HAP-1 (cell line): ENCODE measurements around the gene FOXC2.

Experiments used
- DNase-seq, 2 experiments: peaks; one replicate each; pipeline ENCODE4 v3.0.0-alpha.2; 2016 to 2020; ENCODE audit warnings: low spot score in 2 of 2
- H3K27me3 ChIP-seq: fragments of 250-450 bp; sonication (Bioruptor Pico); 2 replicates; pipeline ENCODE4 v1.5.1; 2020; ENCODE audit warnings: low read depth, mild to moderate bottlenecking, moderate library complexity
- H3K36me3 ChIP-seq: fragments of 250-450 bp; sonication (Bioruptor Pico); replicated peaks from 2 replicates; pipeline ENCODE4 v1.5.1; 2020; ENCODE audit warnings: mild to moderate bottlenecking
- H3K4me1 ChIP-seq: fragments of 250-450 bp; sonication (Bioruptor Pico); 2 replicates; pipeline ENCODE4 v1.5.1; 2020; ENCODE audit warnings: mild to moderate bottlenecking
- H3K4me3 ChIP-seq: fragments of 250-450 bp; sonication (Bioruptor Pico); 2 replicates; pipeline ENCODE4 v1.5.1; 2020; ENCODE audit warnings: mild to moderate bottlenecking, moderate library complexity
- H3K9me3 ChIP-seq: fragments of 250-450 bp; sonication (Bioruptor Pico); 2 replicates; pipeline ENCODE4 v1.5.1; 2020; ENCODE audit warnings: mild to moderate bottlenecking, moderate library complexity
- in situ Hi-C: fragments of 300-500 bp; cut with MboI; formaldehyde crosslinking; loops from 3 replicates; pipeline ENCODE4 v1.14.3; 2020; ENCODE audit warnings: low sequenced_read_pairs, inconsistent platforms, mixed read lengths

Gene FOXC2

GRCh38 chr16:86528061-86528929, 38.3 kb upstream of the FOXC2 start:
- DNase-seq = no peak
- peaks cover 4% of the 10 kb centered on the region for H3K27me3 ChIP-seq
- H3K4me1 ChIP-seq = no peaks in the 10 kb centered on the region
- H3K9me3 ChIP-seq = no peaks in the 10 kb centered on the region
- H3K4me3 ChIP-seq = no peak overlapping the region
- H3K36me3 ChIP-seq = no peaks in the 10 kb centered on the region; the same call in 1 of the 2 replicates
- in situ Hi-C loops = no loop called here

GRCh38 chr16:86529160-86529559, 37.5 kb upstream of the FOXC2 start:
- no peaks in the 10 kb centered on the region for H3K4me1 ChIP-seq
- H3K9me3 ChIP-seq = no peaks in the 10 kb centered on the region
- no peak overlapping the region for H3K4me3 ChIP-seq
- in situ Hi-C loops = no loop called here
- H3K27me3 ChIP-seq = peaks cover under 1% of the 10 kb centered on the region; the same call in 1 of the 2 replicates
- DNase-seq = no peak
- no peaks in the 10 kb centered on the region; the same call in 1 of the 2 replicates for H3K36me3 ChIP-seq

GRCh38 chr16:86530251-86531190, 36.1 kb upstream of the FOXC2 start:
- no peak for DNase-seq
- in situ Hi-C loops = no loop called here
- no peaks in the 10 kb centered on the region for H3K27me3 ChIP-seq
- no peaks in the 10 kb centered on the region for H3K9me3 ChIP-seq
- H3K4me1 ChIP-seq = no peaks in the 10 kb centered on the region
- H3K36me3 ChIP-seq = no peaks in the 10 kb centered on the region; the same call in 1 of the 2 replicates
- no peak overlapping the region for H3K4me3 ChIP-seq

GRCh38 chr16:86531191-86531545, 35.5 kb upstream of the FOXC2 start:
- H3K36me3 ChIP-seq = no peaks in the 10 kb centered on the region; the same call in 1 of the 2 replicates
- no peak for DNase-seq
- no peaks in the 10 kb centered on the region for H3K27me3 ChIP-seq
- no peak overlapping the region for H3K4me3 ChIP-seq
- no peaks in the 10 kb centered on the region for H3K4me1 ChIP-seq
- in situ Hi-C loops = no loop called here
- no peaks in the 10 kb centered on the region for H3K9me3 ChIP-seq

DNA sequence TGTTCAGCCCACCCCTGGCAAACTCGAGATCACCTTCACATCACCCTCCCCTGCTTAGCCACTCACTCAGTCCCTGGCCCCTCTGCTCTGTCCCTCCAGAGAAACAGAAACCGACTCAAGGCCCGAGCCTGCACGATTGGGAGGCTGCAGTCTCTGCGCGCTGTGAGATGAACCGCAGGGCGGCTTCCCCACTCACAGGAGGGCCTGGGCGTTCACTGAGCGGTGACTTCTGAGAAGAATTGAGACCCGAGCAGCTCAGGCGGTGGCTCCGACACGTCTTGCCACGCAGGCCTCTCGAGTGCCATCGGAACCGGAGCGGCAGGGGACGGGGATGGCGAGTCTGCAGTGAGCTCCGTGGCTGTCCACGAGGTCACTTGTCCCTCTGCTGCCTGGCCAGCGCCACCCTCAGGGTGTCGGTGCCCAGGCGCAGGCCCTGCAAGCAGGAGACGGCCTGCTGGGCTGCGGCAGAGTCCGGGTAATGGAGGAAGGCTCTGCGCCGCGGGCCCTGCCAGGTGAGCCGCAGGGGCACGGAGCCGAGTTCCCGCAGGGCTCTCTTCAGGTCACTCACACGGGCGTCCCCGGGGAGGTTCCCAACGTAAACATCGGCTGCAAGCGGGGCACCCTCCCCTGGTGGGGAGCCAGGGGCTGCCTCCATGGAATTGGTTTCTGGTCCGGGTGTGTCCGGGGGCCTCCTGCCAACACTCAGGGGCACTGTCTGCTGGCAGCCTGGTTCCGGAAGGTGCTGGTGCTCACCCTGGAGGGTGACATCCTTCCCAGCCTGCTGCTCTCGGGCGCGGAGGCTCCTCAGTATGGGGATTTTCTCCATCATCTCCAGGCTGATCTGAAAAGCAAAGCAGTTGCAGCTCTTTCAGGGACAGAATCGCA, 34.7 kb upstream of the FOXC2 start:
- no peak for DNase-seq
- in situ Hi-C loops = no loop called here
- H3K36me3 ChIP-seq = no peaks in the 10 kb centered on the region; the same call in 1 of the 2 replicates
- no peaks in the 10 kb centered on the region for H3K27me3 ChIP-seq
- no peaks in the 10 kb centered on the region for H3K4me1 ChIP-seq
- H3K4me3 ChIP-seq = no peak overlapping the region
- H3K9me3 ChIP-seq = no peaks in the 10 kb centered on the region

GRCh38 chr16:86532526-86532815, 34.2 kb upstream of the FOXC2 start:
- Histone ChIP-seq H3K9me3 (no peaks in the 10 kb centered on the region), H3K4me1 (no peaks in the 10 kb centered on the region), H3K36me3 (no peaks in the 10 kb centered on the region; the same call in 1 of the 2 replicates), H3K4me3 (no peak overlapping the region), H3K27me3 (no peaks in the 10 kb centered on the region)
- in situ Hi-C loops = no loop called here
- DNase-seq = no peak

DNA sequence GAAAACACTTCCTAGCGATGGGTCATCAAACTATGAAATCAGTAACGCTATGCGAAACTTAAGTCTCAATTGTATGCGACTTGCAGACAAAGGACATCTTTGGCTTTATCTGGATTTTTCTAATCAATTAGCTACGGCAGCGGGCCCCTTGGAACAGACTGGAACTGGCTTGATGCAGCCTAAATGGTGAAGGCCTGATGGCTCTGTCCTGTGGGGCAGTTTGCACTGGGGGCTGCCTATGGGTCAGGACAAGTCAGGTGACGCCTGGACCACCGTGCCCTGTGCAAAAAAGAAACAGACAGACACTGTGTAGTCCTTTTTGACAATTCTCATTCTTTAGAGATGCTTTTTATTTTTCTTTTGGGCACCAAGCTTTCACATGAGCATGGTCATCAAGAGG, 33.6 kb upstream of the FOXC2 start:
- Histone ChIP-seq H3K36me3 (peaks cover 4% of the 10 kb centered on the region; the same call in 1 of the 2 replicates), H3K9me3 (no peaks in the 10 kb centered on the region), H3K4me3 (no peak overlapping the region), H3K4me1 (no peaks in the 10 kb centered on the region), H3K27me3 (no peaks in the 10 kb centered on the region)
- in situ Hi-C loops = no loop called here
- no peak for DNase-seq

- H3K36me3 ChIP-seq = peaks cover 9% of the 10 kb centered on the region; the same call in 1 of the 2 replicates
- in situ Hi-C loops = no loop called here
- no peaks in the 10 kb centered on the region for H3K27me3 ChIP-seq
- H3K4me1 ChIP-seq = no peaks in the 10 kb centered on the region
- no peak for DNase-seq
- no peak overlapping the region for H3K4me3 ChIP-seq
- no peaks in the 10 kb centered on the region for H3K9me3 ChIP-seq
Measured at GRCh38 chr16:86533767-86534351, 32.8 kb upstream of the FOXC2 start.

DNA sequence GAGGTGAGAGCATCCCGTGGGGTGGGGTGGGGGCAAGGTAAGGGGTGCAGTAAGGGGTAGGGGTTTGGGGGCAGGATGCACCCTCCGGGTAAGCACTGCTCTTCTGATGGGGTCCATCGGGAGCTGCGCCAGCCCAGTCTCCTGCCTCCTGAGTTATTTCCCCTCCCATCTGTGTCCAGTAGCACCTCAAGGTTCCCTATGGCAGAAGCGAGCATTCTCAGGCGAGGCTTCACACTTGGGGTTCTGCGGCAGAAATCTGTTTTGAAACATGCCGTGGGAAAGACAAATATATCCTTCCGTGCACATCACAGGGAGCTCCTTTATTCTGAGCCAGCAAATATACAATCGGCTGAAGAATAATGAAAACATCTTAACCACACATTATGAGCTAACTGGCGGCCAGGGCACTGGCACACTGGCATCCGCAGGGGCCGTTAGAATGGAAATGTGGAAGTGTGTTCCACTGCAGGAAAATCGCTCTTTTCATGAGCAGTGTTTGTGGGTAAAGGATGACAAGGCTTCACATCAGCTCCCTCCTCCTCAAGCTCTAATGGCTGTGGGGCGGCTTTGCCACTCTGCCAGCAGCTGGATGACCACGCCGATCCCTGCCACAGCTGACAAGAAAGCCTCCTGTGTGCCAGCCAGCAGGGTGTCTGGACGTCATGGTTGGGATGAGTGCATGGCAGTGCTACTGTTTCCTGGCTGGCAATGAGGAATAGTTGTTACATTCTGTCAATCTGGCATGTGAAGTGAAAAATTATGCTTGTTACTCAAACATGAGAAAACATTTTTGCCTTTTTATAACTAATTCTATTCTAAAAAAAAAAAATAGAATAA, 31.6 kb upstream of the FOXC2 start:
- Histone ChIP-seq H3K27me3 (no peaks in the 10 kb centered on the region), H3K9me3 (no peaks in the 10 kb centered on the region), H3K4me3 (no peak overlapping the region), H3K36me3 (peaks cover 15% of the 10 kb centered on the region), H3K4me1 (no peaks in the 10 kb centered on the region)
- in situ Hi-C loops = no loop called here
- no peak for DNase-seq

DNA sequence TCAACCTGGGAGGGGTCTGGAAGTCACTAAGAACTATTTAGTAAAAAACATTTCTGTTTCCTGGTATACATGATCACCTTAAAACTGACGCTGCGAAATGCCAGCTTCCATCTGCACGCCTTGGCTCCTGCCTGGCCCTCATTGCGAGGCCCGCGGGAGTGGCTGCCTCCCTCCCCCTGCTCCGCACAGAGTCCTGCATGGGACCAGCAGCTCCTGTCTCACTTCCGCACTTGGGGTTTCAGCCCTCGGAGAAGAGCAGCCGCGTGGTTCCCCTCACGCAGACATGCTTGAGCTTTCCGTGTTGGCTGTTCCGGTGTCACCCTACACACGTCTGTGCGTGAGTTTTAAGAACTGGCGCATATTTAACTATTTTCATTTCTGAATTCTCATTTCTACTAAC, 30.0 kb upstream of the FOXC2 start:
- Histone ChIP-seq H3K27me3 (no peaks in the 10 kb centered on the region), H3K4me3 (no peak overlapping the region), H3K4me1 (no peaks in the 10 kb centered on the region), H3K9me3 (no peaks in the 10 kb centered on the region), H3K36me3 (peaks cover 16% of the 10 kb centered on the region)
- in situ Hi-C loops = no loop called here
- no peak for DNase-seq

- Histone ChIP-seq H3K36me3 (peaks cover 23% of the 10 kb centered on the region), H3K9me3 (no peaks in the 10 kb centered on the region), H3K4me3 (no peak overlapping the region), H3K4me1 (no peaks in the 10 kb centered on the region), H3K27me3 (no peaks in the 10 kb centered on the region)
- DNase-seq = no peak
- in situ Hi-C loops = no loop called here
Measured at GRCh38 chr16:86537486-86537885, 29.1 kb upstream of the FOXC2 start.

GRCh38 chr16:86538196-86538780, 28.3 kb upstream of the FOXC2 start:
- Histone ChIP-seq H3K36me3 (peaks cover 23% of the 10 kb centered on the region), H3K9me3 (no peaks in the 10 kb centered on the region), H3K27me3 (no peaks in the 10 kb centered on the region), H3K4me3 (no peak overlapping the region), H3K4me1 (no peaks in the 10 kb centered on the region)
- in situ Hi-C loops = no loop called here
- DNase-seq = no peak
